A549 (cell line): ENCODE measurements around the gene NTN1. TPM values are rescaled to one million over a fixed set of nuclear protein-coding genes. Genes with fewer than 3 reads are reported as not detected.

ENCODE experiments used
- ATAC-seq, 2 experiments: fragments of 200-7000 bp in 1 of 2; fragments of >200 bp in 1 of 2; cut with Nextera tagmentation in 1 of 2; cut with Tn5 transposase in 1 of 2; 3 replicates each; pipeline versions ENCODE4 v1.8.0 to v1.9.1; 2018 to 2020; ENCODE audit warnings: mild to moderate bottlenecking in 1 of 2, moderate library complexity in 1 of 2
- CTCF ChIA-PET: fragments of 300-600 bp; sonication (Branson Sonifier 250); formaldehyde crosslinking; extraction: SDS; loops from one replicate; lab custom pipeline; 2021; ENCODE audit warnings: antibody characterized with exemption, inconsistent platforms; lab: Yijun Ruan, JAX
- POLR2A ChIA-PET: fragments of 350-600 bp; formaldehyde crosslinking; extraction: SDS; loops from one replicate; lab custom pipeline; 2021; ENCODE audit warnings: antibody characterized with exemption, inconsistent platforms; lab: Yijun Ruan, JAX
- DNase-seq, 2 experiments: peaks; one replicate each; pipeline versions ENCODE4 v3.0.0 to v3.0.0-alpha.2; 2011 to 2016; ENCODE audit warnings: low read depth in 1 of 2, low spot score in 1 of 2
- FAIRE-seq: peaks from 2 replicates; lab custom pipeline; 2011; peaks lifted over from hg19 to GRCh38; lab: Jason Lieb, UNC
- H3K27ac ChIP-seq, 2 experiments: fragments of >200 bp; sonication (Bioruptor Twin); formaldehyde crosslinking; 3 replicates each; pipeline ENCODE4 v1.5.1; 2016 to 2017
- H3K4me1 ChIP-seq: fragments of >200 bp; sonication (Bioruptor Twin); formaldehyde crosslinking; 3 replicates; pipeline ENCODE4 v1.6.1; 2016
- H3K4me2 ChIP-seq: fragments of >200 bp; sonication (Bioruptor Twin); formaldehyde crosslinking; 3 replicates; pipeline ENCODE4 v1.6.1; 2016
- H3K4me3 ChIP-seq: fragments of >200 bp; sonication (Bioruptor Twin); formaldehyde crosslinking; 3 replicates; pipeline ENCODE4 v1.5.1; 2016
- H3K9me3 ChIP-seq: fragments of >200 bp; sonication (Bioruptor Twin); formaldehyde crosslinking; 3 replicates; pipeline ENCODE4 v1.6.1; 2016
- BHLHE40 ChIP-seq: IDR thresholded peaks from 2 replicates; pipeline ENCODE4 v1.6.1; 2012; ENCODE audit warnings: low read depth, low read length, inconsistent platforms
- CEBPB ChIP-seq, 2 experiments: fragments of >200 bp in 1 of 2; sonication (Bioruptor Twin) in 1 of 2; formaldehyde crosslinking in 1 of 2; IDR thresholded peaks; 2 replicates each; pipeline ENCODE4 v1.6.1; 2012 to 2016
- CHD2 ChIP-seq: fragments of 150-350 bp; IDR thresholded peaks from 2 replicates; pipeline ENCODE4 v1.6.1; 2014; ENCODE audit warnings: low read length; ENCODE audit not compliant: partially characterized antibody
- CTCF ChIP-seq: fragments of >200 bp; sonication (Bioruptor Twin); formaldehyde crosslinking; IDR thresholded peaks from 3 replicates; pipeline ENCODE4 v1.5.1; 2016
- ESRRA ChIP-seq: fragments of 150-350 bp; IDR thresholded peaks from 2 replicates; pipeline ENCODE4 v1.6.1; 2014; ENCODE audit warnings: mild to moderate bottlenecking, low read length, borderline replicate concordance
- FOSB ChIP-seq: fragments of 250-450 bp; sonication (Bioruptor Pico); IDR thresholded peaks from 2 replicates; pipeline ENCODE4 v1.5.0; 2020; ENCODE audit warnings: mild to moderate bottlenecking, moderate library complexity
- FOXS1 ChIP-seq: fragments of 250-450 bp; sonication (Bioruptor Pico); IDR thresholded peaks from 2 replicates; pipeline ENCODE4 v1.5.0; 2020; ENCODE audit warnings: mild to moderate bottlenecking, moderate library complexity
- HDAC2 ChIP-seq: fragments of 200-600 bp; sonication (generic); IDR thresholded peaks from 2 replicates; pipeline ENCODE4 v1.6.1; 2016
- HES2 ChIP-seq: fragments of >200 bp; sonication (Bioruptor Twin); formaldehyde crosslinking; IDR thresholded peaks from 2 replicates; pipeline ENCODE4 v1.6.1; 2016
- HEYL ChIP-seq: fragments of 250-450 bp; sonication (Bioruptor Pico); IDR thresholded peaks from 2 replicates; pipeline ENCODE4 v1.8.0; 2021; ENCODE audit warnings: mild to moderate bottlenecking, moderate library complexity
- HOXA7 ChIP-seq: fragments of 250-450 bp; sonication (Bioruptor Pico); IDR thresholded peaks from 2 replicates; pipeline ENCODE4 v1.5.0; 2020; ENCODE audit warnings: mild to moderate bottlenecking, moderate library complexity
- HOXB5 ChIP-seq: fragments of 250-450 bp; sonication (Bioruptor Pico); IDR thresholded peaks from 2 replicates; pipeline ENCODE4 v1.5.0; 2020; ENCODE audit warnings: mild to moderate bottlenecking, moderate library complexity
- JUNB ChIP-seq: fragments of >200 bp; sonication (Bioruptor Twin); formaldehyde crosslinking; IDR thresholded peaks from 2 replicates; pipeline ENCODE4 v1.6.1; 2016
- KDM1A ChIP-seq: fragments of 200-600 bp; sonication (generic); IDR thresholded peaks from 2 replicates; pipeline ENCODE4 v1.6.1; 2016; ENCODE audit warnings: low read depth, mild to moderate bottlenecking
- MAFK ChIP-seq: fragments of 450-650 bp; IDR thresholded peaks from 2 replicates; pipeline ENCODE4 v1.6.1; 2014; ENCODE audit not compliant: partially characterized antibody
- NFE2L2 ChIP-seq: fragments of 150-350 bp; conservative IDR thresholded peaks from 2 replicates; pipeline ENCODE4 v1.6.1; 2014; ENCODE audit warnings: low read length
- NPAS2 ChIP-seq: fragments of 250-450 bp; sonication (Bioruptor Pico); IDR thresholded peaks from 2 replicates; pipeline ENCODE4 v1.8.0; 2022; ENCODE audit warnings: mild to moderate bottlenecking, moderate library complexity, borderline replicate concordance
- NR3C1 ChIP-seq: fragments of >200 bp; sonication (Bioruptor Twin); formaldehyde crosslinking; IDR thresholded peaks from 3 replicates; pipeline ENCODE4 v1.6.1; 2017
- POLR2A ChIP-seq: IDR thresholded peaks from 2 replicates; pipeline ENCODE4 v1.6.1; 2012; ENCODE audit warnings: mild to moderate bottlenecking, low read length
- POLR2AphosphoS2 ChIP-seq: conservative IDR thresholded peaks from 2 replicates; pipeline ENCODE4 v1.6.1; 2012; ENCODE audit warnings: low read length, improper control_type of control experiment, inconsistent platforms
- RARB ChIP-seq: fragments of 250-450 bp; sonication (Bioruptor Pico); IDR thresholded peaks from 2 replicates; pipeline ENCODE4 v1.8.0; 2021; ENCODE audit warnings: mild to moderate bottlenecking, moderate library complexity
- RFX5 ChIP-seq: fragments of 450-650 bp; IDR thresholded peaks from 2 replicates; pipeline ENCODE4 v1.7.1; 2014; ENCODE audit warnings: antibody characterized with exemption, mild to moderate bottlenecking, moderate library complexity
- RNF2 ChIP-seq: fragments of 200-600 bp; sonication (generic); IDR thresholded peaks from 2 replicates; pipeline ENCODE4 v1.6.1; 2016; ENCODE audit warnings: low read depth, mild to moderate bottlenecking, antibody characterized with exemption, moderate library complexity, borderline replicate concordance
- TP53 ChIP-seq: fragments of 250-450 bp; sonication (Bioruptor Pico); IDR thresholded peaks from 2 replicates; pipeline ENCODE4 v1.5.0; 2021; ENCODE audit warnings: mild to moderate bottlenecking, moderate library complexity
- ZNF302 ChIP-seq: fragments of 250-450 bp; sonication (Bioruptor Pico); IDR thresholded peaks from 2 replicates; pipeline ENCODE4 v1.9.0; 2021; ENCODE audit warnings: inconsistent platforms, mild to moderate bottlenecking, moderate library complexity
- ZSCAN20 ChIP-seq: fragments of 250-450 bp; sonication (Bioruptor Pico); IDR thresholded peaks from 2 replicates; pipeline ENCODE4 v1.8.0; 2022; ENCODE audit warnings: mild to moderate bottlenecking, moderate library complexity
- WGBS: methylation state at CpG from one replicate; pipeline ENCODE4 v1.1.6; 2017; ENCODE audit errors: missing lambda C conversion rate; 5-methylcytosine and 5-hydroxymethylcytosine counted together
- polyA plus RNA-seq, 4 experiments: library from polyadenylated mRNA; depleted of rRNA in 3 of 4; stranded (reverse); fragments of >200 nt; fragmentation: RNase III in 1 of 4; extraction: RNeasy Plus Mini Kit Qiagen cat#74134 plus additional on column Dnase treatment in 1 of 4; gene quantifications; 2 replicates in 3 of 4; 3 replicates in 1 of 4; pipeline ENCODE4 v1.2.3, GENCODE V29; 2011 to 2017
- TF ChIP-seq, protein P1 (sequence below): fragments of 150-350 bp; IDR thresholded peaks from 2 replicates; pipeline ENCODE4 v1.6.1; 2014; ENCODE audit warnings: low read depth, mild to moderate bottlenecking, low read length

Gene NTN1
- polyA plus RNA-seq, 2 of the 4 experiments (the other 2 are of a cell fraction), result 0.12 to 0.13 TPM

DNA sequence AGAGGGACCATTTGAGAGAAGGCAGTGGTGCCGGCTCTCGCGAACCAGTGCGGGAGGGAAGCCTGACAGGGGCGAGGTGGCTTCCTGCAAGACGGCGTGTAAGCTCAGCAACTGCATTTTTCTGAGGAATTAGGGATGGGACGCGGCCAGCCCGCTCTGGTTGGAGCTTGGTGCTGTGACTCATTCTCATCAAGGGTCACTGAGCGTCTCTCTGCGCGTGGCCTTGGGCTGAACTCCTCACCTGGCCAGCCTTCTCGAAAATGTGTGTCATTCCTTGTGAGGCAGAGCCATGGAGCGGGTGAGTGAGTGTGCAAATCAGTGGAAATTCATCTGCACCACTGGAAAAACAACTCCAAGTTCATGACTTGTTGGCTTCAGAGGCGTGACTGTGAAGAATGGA lies 52.8 kb downstream of the NTN1 start:
- Histone ChIP-seq H3K4me2 (no peak overlapping the region), H3K27ac (no peak overlapping the region), H3K4me3 (no peak overlapping the region), H3K9me3 (no peaks in the 10 kb centered on the region), H3K4me1 (no peaks in the 10 kb centered on the region)
- ChIA-PET POLR2A (no interaction called here), CTCF (interaction anchor here (0.6 to 1.5 kb wide), 2 partner anchors 11 to 296 kb away, joined by 3 to 4 read pairs; no protein-coding TSS in a partner anchor)
- WGBS, result 66% methylated on average over 16 of the region's 16 CpGs
- TF ChIP-seq, protein P1, sequence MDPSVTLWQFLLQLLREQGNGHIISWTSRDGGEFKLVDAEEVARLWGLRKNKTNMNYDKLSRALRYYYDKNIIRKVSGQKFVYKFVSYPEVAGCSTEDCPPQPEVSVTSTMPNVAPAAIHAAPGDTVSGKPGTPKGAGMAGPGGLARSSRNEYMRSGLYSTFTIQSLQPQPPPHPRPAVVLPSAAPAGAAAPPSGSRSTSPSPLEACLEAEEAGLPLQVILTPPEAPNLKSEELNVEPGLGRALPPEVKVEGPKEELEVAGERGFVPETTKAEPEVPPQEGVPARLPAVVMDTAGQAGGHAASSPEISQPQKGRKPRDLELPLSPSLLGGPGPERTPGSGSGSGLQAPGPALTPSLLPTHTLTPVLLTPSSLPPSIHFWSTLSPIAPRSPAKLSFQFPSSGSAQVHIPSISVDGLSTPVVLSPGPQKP, result no peak
- TF ChIP-seq POLR2AphosphoS2, result no peak
- no peak for TF ChIP-seq ZSCAN20 (CRISPR knock-in tag)
- no peak for TF ChIP-seq ZNF302
- TF ChIP-seq FOXS1 (CRISPR knock-in tag), result no peak
- no peak for TF ChIP-seq HOXB5 (CRISPR knock-in tag)
- TF ChIP-seq NFE2L2, result no peak
- no peak for TF ChIP-seq CTCF
- no peak for TF ChIP-seq CHD2
- TF ChIP-seq ESRRA, result no peak
- ATAC-seq (no peak), DNase-seq (no peak), FAIRE-seq (no peak)

DNA sequence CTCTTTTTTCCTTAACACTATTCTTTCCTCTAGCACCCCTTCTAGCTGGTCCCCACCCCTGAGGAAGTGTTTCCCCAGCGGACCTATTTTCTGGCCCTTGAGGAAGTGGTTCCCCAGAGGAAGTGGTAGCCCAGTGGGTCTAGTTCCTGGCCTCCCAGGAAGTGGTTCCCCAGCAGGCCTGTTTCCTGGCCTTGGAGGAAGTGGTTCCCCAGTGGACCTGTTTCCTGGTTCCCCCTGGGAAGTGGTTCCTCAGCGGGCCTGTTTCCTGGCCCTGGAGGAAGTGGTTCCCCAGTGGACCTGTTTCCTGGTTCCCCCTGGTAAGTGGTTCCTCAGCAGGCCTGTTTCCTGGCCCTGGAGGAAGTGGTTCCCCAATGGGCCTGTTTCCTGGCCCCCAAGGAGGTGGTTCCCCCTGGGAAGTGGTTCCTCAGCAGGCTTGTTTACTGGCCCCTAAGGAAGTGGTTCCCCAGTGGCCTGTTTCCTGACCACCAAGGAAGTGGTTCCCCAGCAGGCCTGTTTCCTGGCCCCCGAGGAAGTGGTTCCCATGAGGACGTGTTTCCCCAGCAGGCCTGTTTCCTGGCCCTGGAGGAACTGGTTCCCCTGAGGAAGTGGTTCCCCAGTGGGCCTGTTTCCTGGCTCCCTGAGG lies 58.3 kb downstream of the NTN1 start:
- H3K27ac ChIP-seq, result no peak overlapping the region
- H3K4me2 ChIP-seq, result no peak overlapping the region
- ATAC-seq, result no peak
- H3K4me3 ChIP-seq, result no peak overlapping the region
- DNase-seq, result no peak
- FAIRE-seq, result no peak
- POLR2A ChIA-PET, result no interaction called here
- no peaks in the 10 kb centered on the region for H3K9me3 ChIP-seq
- WGBS, result 62% methylated on average over 4 of the region's 4 CpGs
- CTCF ChIA-PET, result interaction anchor here (1.1 kb wide), 1 partner anchor 213 kb away, joined by 3 read pairs; no protein-coding TSS in a partner anchor
- no peak for TF ChIP-seq POLR2A
- no peaks in the 10 kb centered on the region for H3K4me1 ChIP-seq

GRCh38 chr17:9080296-9080914 lies 59.1 kb downstream of the NTN1 start:
- Histone ChIP-seq H3K4me2 (no peak overlapping the region), H3K4me3 (no peak overlapping the region), H3K27ac (no peak overlapping the region), H3K9me3 (no peaks in the 10 kb centered on the region), H3K4me1 (no peaks in the 10 kb centered on the region)
- POLR2A ChIA-PET, result no interaction called here
- ATAC-seq (no peak), FAIRE-seq (no peak), DNase-seq (no peak)
- TF ChIP-seq RNF2 (no peak), RARB (CRISPR knock-in tag) (no peak), HOXA7 (CRISPR knock-in tag) (no peak), JUNB (no peak), MAFK (no peak), KDM1A (no peak), NR3C1 (no peak), TP53 (CRISPR knock-in tag) (no peak), CEBPB (IDR thresholded peaks at IDR 0.05) (no peak), BHLHE40 (no peak), POLR2AphosphoS2 (no peak), HDAC2 (no peak), RFX5 (no peak), FOSB (CRISPR knock-in tag) (no peak), HEYL (CRISPR knock-in tag) (no peak), ESRRA (no peak), NPAS2 (CRISPR knock-in tag) (no peak), HES2 (no peak)
- CTCF ChIA-PET, result interaction anchor here (0.8 to 1.2 kb wide), 2 partner anchors 216 to 475 kb away, joined by 3 read pairs; no protein-coding TSS in a partner anchor
- WGBS, result 22% methylated on average over 7 of the region's 7 CpGs
